GM12874 (cell line): ENCODE data around the gene SPTBN4.
A peak's percentile ranks its signal among the peaks of the same experiment; 100 is the strongest.

ENCODE experiments used
- CTCF ChIP-seq: IDR thresholded peaks from 2 replicates; pipeline ENCODE4 v1.5.1; 2011; ENCODE audit warnings: low read depth, mild to moderate bottlenecking, control low read depth, low read length, moderate library complexity; ENCODE audit not compliant: insufficient read depth

The SPTBN4 gene

GRCh38 chr19:40421993-40422747 is 44.6 kb upstream of the SPTBN4 start:
- TF ChIP-seq CTCF: no peak

- TF ChIP-seq CTCF: no peak
Observed at GRCh38 chr19:40422748-40423566, 43.8 kb upstream of the SPTBN4 start.

GRCh38 chr19:40423938-40424337 is 42.9 kb upstream of the SPTBN4 start:
- TF ChIP-seq CTCF: no peak

GRCh38 chr19:40424637-40425449 is 42.0 kb upstream of the SPTBN4 start:
- TF ChIP-seq CTCF: no peak

GRCh38 chr19:40425450-40426287 is 41.1 kb upstream of the SPTBN4 start, which contains the start of gene SERTAD1:
Gene SERTAD1 (minus strand): TSS chr19:40425992. CDS start chr19:40423546, 2,446 bp downstream.
- TF ChIP-seq CTCF: peak; percentile 82

GRCh38 chr19:40431698-40432097 is 35.1 kb upstream of the SPTBN4 start:
- TF ChIP-seq CTCF: no peak
